ENCODE results near the gene PPP1R10.
"Not testable (repeated sequence)": the region's sequence is repeated elsewhere in the genome, so short reads cannot be mapped to it uniquely, and the experiment has no call there.

The PPP1R10 gene

GRCh38 chr6:30598912-30599624 is 18.0 kb downstream of the PPP1R10 start:
- Histone ChIP-seq H3K9me3 (ENCODE audit: control insufficient read depth, insufficient read depth, low read length) (no peaks in the 10 kb centered on the region), H3K36me3 (ENCODE audit: insufficient read depth, low read length) (peaks cover 41% of the 10 kb centered on the region), H3K4me1 (ENCODE audit: insufficient read depth, low read length) (no peaks in the 10 kb centered on the region), H3K9ac (ENCODE audit: low read depth, low read length) (no peak overlapping the region)

DNA sequence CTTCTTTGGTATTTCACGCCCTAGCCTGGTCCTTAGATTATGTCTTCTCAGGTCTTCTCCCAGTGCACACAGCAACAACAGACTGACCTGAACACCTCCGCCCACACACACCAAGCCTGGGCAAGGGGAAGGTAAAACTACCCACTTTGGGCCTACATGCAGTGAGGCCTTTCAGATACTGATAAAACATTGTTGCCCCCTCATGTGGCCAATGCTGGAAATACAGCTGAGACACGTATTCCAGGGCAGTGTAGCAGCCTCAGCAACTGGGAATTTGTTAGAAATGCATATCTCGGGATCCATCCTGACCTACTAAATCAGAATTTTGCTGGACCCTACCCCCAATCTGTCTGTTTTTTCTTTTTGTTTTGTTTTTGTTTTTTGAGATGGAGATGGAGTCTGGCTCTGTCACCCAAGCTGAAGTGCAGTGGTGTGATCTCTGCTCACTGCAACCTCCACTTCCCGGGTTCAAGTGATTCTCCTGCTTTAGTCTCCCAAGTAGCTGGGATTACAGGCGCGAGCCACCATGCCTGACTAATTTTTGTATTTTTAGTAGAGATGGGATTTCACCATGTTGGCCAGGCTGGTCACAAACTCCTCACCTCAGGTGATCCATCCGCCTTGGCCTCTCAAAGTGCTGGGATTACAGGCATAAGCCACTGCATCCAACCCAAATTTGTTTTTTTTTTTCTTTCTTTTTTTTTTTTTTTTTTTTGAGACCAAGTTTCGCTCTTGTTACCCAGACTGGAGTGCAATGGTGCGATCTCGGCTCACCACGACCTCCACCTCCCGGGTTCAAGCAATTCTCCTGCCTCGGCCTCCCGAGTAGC is 19.5 kb downstream of the PPP1R10 start:
- H3K4me1 ChIP-seq (ENCODE audit: insufficient read depth, low read length); H3K9me3 ChIP-seq (ENCODE audit: control insufficient read depth, insufficient read depth, low read length); H3K9ac ChIP-seq (ENCODE audit: low read depth, low read length): not testable (repeated sequence)
- peaks cover 29% of the 10 kb centered on the region for H3K36me3 ChIP-seq (ENCODE audit: insufficient read depth, low read length)

DNA sequence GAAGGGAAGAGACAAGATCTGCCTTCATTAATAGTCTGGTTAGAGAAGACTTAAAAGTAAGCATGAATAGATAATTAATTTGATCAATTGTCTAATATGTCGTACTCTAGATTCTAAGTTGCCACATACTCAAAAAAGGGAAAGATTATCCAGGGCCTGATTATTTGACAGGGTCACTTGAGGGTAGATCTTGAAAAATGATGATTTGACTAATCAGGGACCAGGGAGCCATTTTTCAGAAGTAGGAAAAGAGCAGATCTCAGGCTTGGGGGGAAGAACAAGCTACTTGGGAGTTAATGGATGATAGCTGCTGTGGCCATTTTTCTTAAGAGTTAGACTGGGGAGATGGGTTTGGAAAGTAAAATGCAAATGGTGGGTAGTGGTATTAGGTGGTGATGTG is 24.8 kb downstream of the PPP1R10 start:
- H3K9me3 ChIP-seq (ENCODE audit: control insufficient read depth, insufficient read depth, low read length): no peaks in the 10 kb centered on the region
- H3K36me3 ChIP-seq (ENCODE audit: insufficient read depth, low read length): peaks cover 24% of the 10 kb centered on the region
- H3K9ac ChIP-seq (ENCODE audit: low read depth, low read length): no peak overlapping the region
- H3K4me1 ChIP-seq (ENCODE audit: insufficient read depth, low read length): no peaks in the 10 kb centered on the region

GRCh38 chr6:30591008-30591407 is 26.0 kb downstream of the PPP1R10 start:
- no peaks in the 10 kb centered on the region for H3K9me3 ChIP-seq (ENCODE audit: control insufficient read depth, insufficient read depth, low read length)
- peaks cover 36% of the 10 kb centered on the region for H3K36me3 ChIP-seq (ENCODE audit: insufficient read depth, low read length)
- H3K9ac ChIP-seq (ENCODE audit: low read depth, low read length): no peak overlapping the region
- H3K4me1 ChIP-seq (ENCODE audit: insufficient read depth, low read length): no peaks in the 10 kb centered on the region

GRCh38 chr6:30590509-30590908 is 26.5 kb downstream of the PPP1R10 start:
- no peaks in the 10 kb centered on the region for H3K9me3 ChIP-seq (ENCODE audit: control insufficient read depth, insufficient read depth, low read length)
- peaks cover 41% of the 10 kb centered on the region for H3K36me3 ChIP-seq (ENCODE audit: insufficient read depth, low read length)
- no peak overlapping the region for H3K9ac ChIP-seq (ENCODE audit: low read depth, low read length)
- no peaks in the 10 kb centered on the region for H3K4me1 ChIP-seq (ENCODE audit: insufficient read depth, low read length)

DNA sequence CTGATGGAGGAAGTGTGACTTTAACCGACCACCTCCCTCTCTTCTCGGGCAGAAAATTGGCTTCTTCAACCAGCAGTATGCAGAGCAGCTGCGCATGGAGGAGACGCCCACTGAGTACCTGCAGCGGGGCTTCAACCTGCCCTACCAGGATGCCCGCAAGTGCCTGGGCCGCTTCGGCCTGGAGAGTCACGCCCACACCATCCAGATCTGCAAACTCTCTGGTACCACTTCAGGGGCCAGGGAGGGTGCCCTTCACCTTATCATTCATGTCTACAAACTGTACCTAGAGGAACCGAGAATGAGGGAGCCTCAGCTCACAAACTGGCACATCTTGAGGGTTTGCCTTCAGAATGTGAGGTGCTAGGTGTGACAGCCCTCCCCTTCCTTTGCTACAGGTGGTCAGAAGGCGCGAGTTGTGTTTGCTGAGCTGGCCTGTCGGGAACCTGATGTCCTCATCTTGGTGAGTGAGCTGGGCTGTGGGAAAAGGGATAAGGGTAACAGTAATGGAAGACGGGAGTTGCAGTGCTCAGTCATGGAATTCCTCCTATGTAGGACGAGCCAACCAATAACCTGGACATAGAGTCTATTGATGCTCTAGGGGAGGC is 27.2 kb downstream of the PPP1R10 start:
- Histone ChIP-seq H3K9ac (ENCODE audit: low read depth, low read length) (no peak overlapping the region), H3K9me3 (ENCODE audit: control insufficient read depth, insufficient read depth, low read length) (no peaks in the 10 kb centered on the region), H3K36me3 (ENCODE audit: insufficient read depth, low read length) (peaks cover 47% of the 10 kb centered on the region), H3K4me1 (ENCODE audit: insufficient read depth, low read length) (no peaks in the 10 kb centered on the region)

DNA sequence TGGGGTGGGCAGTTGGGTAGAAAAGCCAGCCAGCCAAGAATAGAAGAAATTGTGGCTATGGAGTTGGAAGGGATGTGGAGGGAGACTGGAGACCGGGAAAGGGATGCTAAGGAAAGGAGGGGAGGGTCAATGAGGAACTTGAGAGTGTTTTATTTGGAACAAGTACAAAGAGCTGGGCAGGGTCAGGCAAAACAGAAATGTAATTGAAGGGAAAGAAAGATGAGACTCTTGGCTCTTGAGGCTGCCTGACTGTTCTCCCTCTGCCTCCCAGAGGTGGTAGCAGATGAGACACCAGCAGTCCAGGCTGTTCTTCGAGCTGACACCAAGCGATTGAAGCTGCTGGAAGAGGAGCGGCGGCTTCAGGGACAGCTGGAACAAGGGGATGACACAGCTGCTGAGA is 33.1 kb downstream of the PPP1R10 start:
- Histone ChIP-seq H3K9me3 (ENCODE audit: control insufficient read depth, insufficient read depth, low read length) (no peaks in the 10 kb centered on the region), H3K36me3 (ENCODE audit: insufficient read depth, low read length) (peaks cover 42% of the 10 kb centered on the region), H3K4me1 (ENCODE audit: insufficient read depth, low read length) (no peaks in the 10 kb centered on the region), H3K9ac (ENCODE audit: low read depth, low read length) (no peak overlapping the region)

GRCh38 chr6:30578051-30578450 is 39.0 kb downstream of the PPP1R10 start:
- no peaks in the 10 kb centered on the region for H3K4me1 ChIP-seq (ENCODE audit: insufficient read depth, low read length)
- no peaks in the 10 kb centered on the region for H3K9me3 ChIP-seq (ENCODE audit: control insufficient read depth, insufficient read depth, low read length)
- H3K36me3 ChIP-seq (ENCODE audit: insufficient read depth, low read length): peaks cover 39% of the 10 kb centered on the region
- H3K9ac ChIP-seq (ENCODE audit: low read depth, low read length): no peak overlapping the region

DNA sequence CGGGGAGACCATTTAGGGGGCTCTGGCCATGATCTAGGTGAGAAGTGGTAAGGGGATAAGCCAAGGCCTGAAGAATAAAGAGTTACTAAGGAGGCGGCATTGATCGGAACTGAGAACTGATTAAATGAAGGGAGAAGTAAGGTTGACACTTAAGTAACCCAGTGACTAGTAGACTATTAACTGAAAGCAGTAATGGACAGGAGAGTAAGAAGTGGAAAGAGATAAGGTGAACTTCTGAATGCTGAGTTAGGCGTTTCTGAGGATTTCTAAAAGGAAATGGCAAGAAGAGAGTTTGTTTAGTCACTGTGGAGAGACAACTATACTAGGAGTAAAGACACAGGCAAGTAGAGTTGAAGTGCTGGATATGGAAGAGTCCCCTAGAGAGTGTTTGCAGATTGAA is 43.9 kb downstream of the PPP1R10 start:
- H3K9ac ChIP-seq (ENCODE audit: low read depth, low read length): no peak overlapping the region
- H3K36me3 ChIP-seq (ENCODE audit: insufficient read depth, low read length): peaks cover 21% of the 10 kb centered on the region

GRCh38 chr6:30572148-30572547 is 44.9 kb downstream of the PPP1R10 start:
- Histone ChIP-seq H3K9me3 (ENCODE audit: control insufficient read depth, insufficient read depth, low read length) (no peaks in the 10 kb centered on the region), H3K36me3 (ENCODE audit: insufficient read depth, low read length) (peaks cover 12% of the 10 kb centered on the region), H3K4me1 (ENCODE audit: insufficient read depth, low read length) (peaks cover 6% of the 10 kb centered on the region), H3K9ac (ENCODE audit: low read depth, low read length) (peak overlapping the region; percentile 89)

More for the DNA sequence above, 43.9 kb downstream of the PPP1R10 start:
- Histone ChIP-seq H3K9me3 (ENCODE audit: control insufficient read depth, insufficient read depth, low read length) (no peaks in the 10 kb centered on the region), H3K4me1 (ENCODE audit: insufficient read depth, low read length) (peaks cover 6% of the 10 kb centered on the region)

DNA sequence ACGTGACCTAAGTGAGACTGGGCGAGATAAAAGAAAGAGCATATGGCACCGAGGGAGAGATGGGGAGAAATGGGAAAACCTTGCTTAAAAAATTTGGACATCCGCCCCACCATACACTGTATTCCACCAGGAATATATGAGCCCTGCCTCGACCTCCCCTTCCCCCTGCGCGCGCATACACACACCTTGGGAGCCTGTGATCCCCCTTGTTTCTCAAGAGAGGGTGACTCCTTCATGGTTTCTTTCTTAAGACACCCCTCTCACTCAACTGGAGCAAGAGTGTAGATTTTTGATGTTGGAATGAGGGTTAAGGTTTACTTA is 45.3 kb downstream of the PPP1R10 start:
- peak overlapping the region; percentile 89 for H3K9ac ChIP-seq (ENCODE audit: low read depth, low read length)
- no peaks in the 10 kb centered on the region for H3K9me3 ChIP-seq (ENCODE audit: control insufficient read depth, insufficient read depth, low read length)
- peaks cover 8% of the 10 kb centered on the region for H3K36me3 ChIP-seq (ENCODE audit: insufficient read depth, low read length)
- peaks cover 6% of the 10 kb centered on the region for H3K4me1 ChIP-seq (ENCODE audit: insufficient read depth, low read length)

- peaks cover 8% of the 10 kb centered on the region for H3K36me3 ChIP-seq (ENCODE audit: insufficient read depth, low read length)
- peaks cover 6% of the 10 kb centered on the region for H3K4me1 ChIP-seq (ENCODE audit: insufficient read depth, low read length)
- no peaks in the 10 kb centered on the region for H3K9me3 ChIP-seq (ENCODE audit: control insufficient read depth, insufficient read depth, low read length)
- H3K9ac ChIP-seq (ENCODE audit: low read depth, low read length): peak within 1 kb of the TSS; percentile 89
Measured at GRCh38 chr6:30571075-30571761, 45.8 kb downstream of the PPP1R10 start, which contains the start of gene ABCF1. ABCF1 (plus strand) TSS chr6:30571442; CDS start chr6:30571488, 46 bp downstream.

DNA sequence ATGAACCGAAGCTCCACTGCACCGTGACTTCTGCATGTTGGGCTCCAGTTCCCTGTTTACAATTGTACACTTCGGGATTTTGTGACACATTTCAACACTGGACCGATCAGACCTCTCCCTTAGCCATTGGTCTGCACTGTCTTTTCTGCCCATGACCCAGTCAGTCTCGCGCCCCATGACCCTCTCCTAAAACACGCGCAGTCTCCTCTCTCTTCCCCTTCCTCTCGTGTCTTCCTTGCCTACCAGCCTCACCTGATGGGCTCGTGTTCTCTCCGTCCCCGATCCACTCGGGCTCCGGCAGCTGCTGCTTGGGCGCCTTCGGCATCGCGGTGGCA is 46.3 kb downstream of the PPP1R10 start:
- H3K9me3 ChIP-seq (ENCODE audit: control insufficient read depth, insufficient read depth, low read length): no peaks in the 10 kb centered on the region
- H3K4me1 ChIP-seq (ENCODE audit: insufficient read depth, low read length): peaks cover 6% of the 10 kb centered on the region
- H3K36me3 ChIP-seq (ENCODE audit: insufficient read depth, low read length): peaks cover 8% of the 10 kb centered on the region
- peak overlapping the region; percentile 89 for H3K9ac ChIP-seq (ENCODE audit: low read depth, low read length)

GRCh38 chr6:30570263-30570662 is 46.8 kb downstream of the PPP1R10 start:
- Histone ChIP-seq H3K4me1 (ENCODE audit: insufficient read depth, low read length) (peaks cover 6% of the 10 kb centered on the region), H3K9ac (ENCODE audit: low read depth, low read length) (peak overlapping the region; percentile 89)

More at GRCh38 chr6:30570263-30570662, 46.8 kb downstream of the PPP1R10 start:
- no peaks in the 10 kb centered on the region for H3K9me3 ChIP-seq (ENCODE audit: control insufficient read depth, insufficient read depth, low read length)
- peaks cover 4% of the 10 kb centered on the region; the same call in 1 of the 2 replicates for H3K36me3 ChIP-seq (ENCODE audit: insufficient read depth, low read length)

Measured in ES-I3 (cell line).